Measurements from ENCODE around the gene CRMP1. TPM values are rescaled to one million over a fixed set of nuclear protein-coding genes. Genes with fewer than 3 reads are reported as not detected.

Gene CRMP1
- total and polyA plus RNA-seq, 9 of the 15 experiments (the other 6 are each of a cell fraction or from before 2014, with no cell fraction given), result 0.03 to 0.04 TPM; not detected in 7

DNA sequence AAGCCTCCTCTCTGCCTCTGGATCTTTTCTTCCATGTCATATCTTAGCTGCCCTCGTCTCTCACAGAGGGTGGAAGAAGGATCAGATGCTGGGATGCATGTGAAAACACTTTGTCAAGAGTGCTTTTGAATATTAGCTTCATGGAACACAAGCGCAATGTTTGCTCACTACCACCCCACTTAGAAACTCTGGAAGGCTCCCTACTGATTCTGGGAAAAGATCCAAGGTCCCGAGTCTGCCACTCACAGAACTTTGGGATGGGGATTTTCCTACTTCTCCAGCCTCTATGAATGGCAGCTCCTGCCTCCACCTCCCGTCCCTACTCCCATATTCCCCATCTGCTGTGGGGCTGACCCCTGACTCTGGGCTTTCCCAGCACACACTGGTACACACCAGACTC lies 40.2 kb upstream of the CRMP1 start:
- H4K20me1 ChIP-seq (replicated peaks; ENCODE audit: control insufficient read depth, insufficient read depth, low read length), result no peaks in the 10 kb centered on the region
- ChIA-PET CTCF (ENCODE audit: low intra/inter-chr PET ratio) (no interaction called here), POLR2A (interaction anchor here (0.6 kb wide), 1 partner anchor 1117 kb away, joined by 3 read pairs; no protein-coding TSS in a partner anchor)
- H3K4me1 ChIP-seq (replicated peaks in 1 of 2; ENCODE audit: control insufficient read depth in 2 of 2, insufficient read depth in 2 of 2, low read length in 2 of 2), result no peaks in the 10 kb centered on the region
- no peaks in the 10 kb centered on the region for H3K36me3 ChIP-seq (ENCODE audit: control insufficient read depth, insufficient read depth, low read length)
- H3K27me3 ChIP-seq (ENCODE audit: control insufficient read depth in 2 of 2, insufficient read depth in 2 of 2, low read length in 2 of 2), result peaks cover 5 to 21% of the 10 kb centered on the region in 2 experiments; a peak in 3 of 5 replicates
- no peak overlapping the region for H2AFZ ChIP-seq (ENCODE audit: low read depth, low read length)
- no peak overlapping the region for H3K9ac ChIP-seq (ENCODE audit: insufficient read depth in 1 of 2, low read depth in 2 of 2, low read length in 2 of 2)
- intact Hi-C loops (cut with micrococcal nuclease) (no loop called here), in situ Hi-C loops (cut with MboI) (no loop called here)
- DNase-seq (ENCODE audit: extremely low read depth in 1 of 4, low spot score in 3 of 4) (no peak), ATAC-seq (no peak), FAIRE-seq (no peak)
- H3K4me2 ChIP-seq (ENCODE audit: insufficient read depth, low read length), result no peak overlapping the region
- no peak overlapping the region for H3K4me3 ChIP-seq
- H3K9me3 ChIP-seq (replicated peaks; ENCODE audit: control insufficient read depth, insufficient read depth, low read depth, low read length), result no peaks in the 10 kb centered on the region
- H3K9me1 ChIP-seq (ENCODE audit: control insufficient read depth, insufficient read depth, low read length), result no peaks in the 10 kb centered on the region
- 0% methylated on average over 4 of the region's 4 CpGs for WGBS (ENCODE audit: insufficient coverage, low coverage, missing lambda C conversion rate)
- H3K27ac ChIP-seq (ENCODE audit: extremely low read depth, low read depth, low read length), result no peak overlapping the region
- H3K79me2 ChIP-seq (ENCODE audit: control insufficient read depth, insufficient read depth, low read length), result no peaks in the 10 kb centered on the region
- BruUV-seq (replicated peaks), result no TSS peak
- TF ChIP-seq EHMT2 (IDR thresholded peaks at IDR 0.05) (no peak), NFRKB (IDR thresholded peaks at IDR 0.05; ENCODE audit: low read depth) (no peak), ZBTB33 (CRISPR knock-in tag; IDR thresholded peaks at IDR 0.05) (no peak), POU5F1 (IDR thresholded peaks at IDR 0.05; ENCODE audit: borderline replicate concordance, low read depth, low read length, partially characterized antibody) (no peak), ZNF134 (CRISPR knock-in tag; conservative IDR thresholded peaks at IDR 0.05) (no peak), MCM3 (IDR thresholded peaks at IDR 0.05) (no peak), FOXA1 (IDR thresholded peaks at IDR 0.05; ENCODE audit: borderline replicate concordance) (no peak), ZNF232 (CRISPR knock-in tag; IDR thresholded peaks at IDR 0.05) (no peak), GTF2F1 (IDR thresholded peaks at IDR 0.05; ENCODE audit: low read depth, low read length) (no peak), PREB (CRISPR knock-in tag; IDR thresholded peaks at IDR 0.05) (no peak), SUPT5H (IDR thresholded peaks at IDR 0.05) (no peak), LEF1 (IDR thresholded peaks at IDR 0.05) (no peak), PBX2 (CRISPR knock-in tag; IDR thresholded peaks at IDR 0.05; ENCODE audit: low read depth) (no peak), PBX2 (tag; conservative IDR thresholded peaks at IDR 0.05; ENCODE audit: low read depth) (no peak)
- TF ChIP-seq, protein P1, sequence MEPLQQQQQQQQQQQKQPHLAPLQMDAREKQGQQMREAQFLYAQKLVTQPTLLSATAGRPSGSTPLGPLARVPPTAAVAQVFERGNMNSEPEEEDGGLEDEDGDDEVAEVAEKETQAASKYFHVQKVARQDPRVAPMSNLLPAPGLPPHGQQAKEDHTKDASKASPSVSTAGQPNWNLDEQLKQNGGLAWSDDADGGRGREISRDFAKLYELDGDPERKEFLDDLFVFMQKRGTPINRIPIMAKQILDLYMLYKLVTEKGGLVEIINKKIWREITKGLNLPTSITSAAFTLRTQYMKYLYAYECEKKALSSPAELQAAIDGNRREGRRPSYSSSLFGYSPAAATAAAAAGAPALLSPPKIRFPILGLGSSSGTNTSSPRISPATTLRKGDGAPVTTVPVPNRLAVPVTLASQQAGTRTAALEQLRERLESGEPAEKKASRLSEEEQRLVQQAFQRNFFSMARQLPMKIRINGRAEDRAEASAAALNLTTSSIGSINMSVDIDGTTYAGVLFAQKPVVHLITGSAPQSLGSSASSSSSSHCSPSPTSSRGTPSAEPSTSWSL (CRISPR knock-in tag; IDR thresholded peaks at IDR 0.05; ENCODE audit: borderline replicate concordance), result no peak
- TF ChIP-seq, protein P2, sequence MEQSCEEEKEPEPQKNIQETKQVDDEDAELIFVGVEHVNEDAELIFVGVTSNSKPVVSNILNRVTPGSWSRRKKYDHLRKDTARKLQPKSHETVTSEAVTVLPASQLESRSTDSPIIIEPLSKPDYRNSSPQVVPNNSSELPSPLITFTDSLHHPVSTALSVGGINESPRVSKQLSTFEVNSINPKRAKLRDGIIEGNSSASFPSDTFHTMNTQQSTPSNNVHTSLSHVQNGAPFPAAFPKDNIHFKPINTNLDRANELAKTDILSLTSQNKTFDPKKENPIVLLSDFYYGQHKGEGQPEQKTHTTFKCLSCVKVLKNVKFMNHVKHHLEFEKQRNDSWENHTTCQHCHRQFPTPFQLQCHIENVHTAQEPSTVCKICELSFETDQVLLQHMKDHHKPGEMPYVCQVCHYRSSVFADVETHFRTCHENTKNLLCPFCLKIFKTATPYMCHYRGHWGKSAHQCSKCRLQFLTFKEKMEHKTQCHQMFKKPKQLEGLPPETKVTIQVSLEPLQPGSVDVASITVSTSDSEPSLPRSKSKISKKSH (CRISPR knock-in tag; IDR thresholded peaks at IDR 0.05), result no peak
